NCI-H1048 (cell line): ENCODE results near the gene DLGAP1.
"Not testable (repeated sequence)": the region's sequence is repeated elsewhere in the genome, so short reads cannot be mapped to it uniquely, and the experiment has no call there.

Experiments used
- DNase-seq: peaks from one replicate; lab custom pipeline; 2025; lab: John Stamatoyannopoulos, UW

The DLGAP1 gene

GRCh38 chr18:4385876-4386275 lies 69.2 kb downstream of the DLGAP1 start:
- DNase-seq: no peak

DNA sequence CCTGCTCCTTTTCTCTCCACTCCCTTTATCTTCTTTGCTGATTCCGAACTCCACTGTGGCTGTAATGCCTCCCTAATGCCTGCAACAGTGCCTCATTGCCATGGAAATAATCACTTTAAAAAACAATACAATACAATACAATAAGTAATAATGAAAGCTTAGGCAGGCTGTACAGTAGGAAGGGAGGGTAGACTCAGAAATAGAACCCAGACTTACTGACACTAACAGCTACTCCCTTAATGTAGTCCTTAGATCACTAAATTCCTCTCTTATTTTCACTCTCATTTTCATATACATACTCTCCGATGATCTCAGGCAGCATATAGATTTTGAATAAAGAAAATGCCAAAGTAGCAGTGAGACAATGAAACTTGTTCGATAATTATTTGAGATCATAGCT lies 70.2 kb downstream of the DLGAP1 start:
- no peak for DNase-seq

- no peak for DNase-seq
These were observed 80.5 kb downstream of the DLGAP1 start for GRCh38 chr18:4374564-4374963.

GRCh38 chr18:4369705-4370104 lies 85.4 kb downstream of the DLGAP1 start:
- no peak for DNase-seq

DNA sequence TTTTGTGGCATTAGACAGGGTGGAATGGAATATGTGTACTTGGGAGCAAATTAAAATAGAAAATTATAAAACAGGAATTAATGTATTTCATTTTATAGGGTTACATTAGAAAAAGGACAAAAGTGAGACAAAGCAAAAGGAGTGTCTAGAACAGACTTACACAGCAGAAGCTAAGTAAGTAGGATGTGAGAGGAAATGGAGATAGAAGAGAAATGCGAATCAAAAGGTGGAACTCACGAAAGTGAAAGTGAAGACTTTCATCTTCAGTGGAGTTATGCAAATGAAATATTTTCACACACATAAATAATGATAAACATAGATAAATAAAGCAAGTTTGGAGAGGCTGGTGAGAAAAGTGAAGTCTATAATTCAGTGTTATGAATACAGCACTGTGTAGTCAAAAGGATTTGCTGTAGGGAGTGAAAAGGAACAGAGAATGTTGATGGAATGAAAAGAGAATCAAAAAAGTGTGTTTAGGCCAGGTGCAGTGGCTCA lies 94.8 kb downstream of the DLGAP1 start:
- DNase-seq: no peak

DNA sequence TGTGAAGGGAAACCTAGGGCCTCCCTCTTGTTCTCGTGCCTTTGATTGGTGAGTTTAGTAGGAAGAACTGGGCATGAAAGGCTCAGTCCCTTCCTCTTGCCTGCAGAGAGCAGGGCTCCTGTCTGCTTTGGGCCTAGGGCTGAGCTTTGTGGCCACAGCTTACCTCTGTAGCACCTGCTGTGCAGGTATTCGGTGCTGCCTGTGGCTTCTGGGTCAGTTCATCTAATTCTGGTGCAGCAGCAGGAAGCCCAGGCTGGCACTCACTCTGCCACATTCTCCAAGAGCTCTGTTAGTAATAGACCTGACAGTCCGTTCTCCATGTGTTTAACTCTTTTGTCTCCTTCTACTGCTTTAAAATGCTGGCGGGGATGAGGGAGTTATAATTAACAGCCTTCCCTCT lies 96.5 kb downstream of the DLGAP1 start:
- DNase-seq: no peak

DNA sequence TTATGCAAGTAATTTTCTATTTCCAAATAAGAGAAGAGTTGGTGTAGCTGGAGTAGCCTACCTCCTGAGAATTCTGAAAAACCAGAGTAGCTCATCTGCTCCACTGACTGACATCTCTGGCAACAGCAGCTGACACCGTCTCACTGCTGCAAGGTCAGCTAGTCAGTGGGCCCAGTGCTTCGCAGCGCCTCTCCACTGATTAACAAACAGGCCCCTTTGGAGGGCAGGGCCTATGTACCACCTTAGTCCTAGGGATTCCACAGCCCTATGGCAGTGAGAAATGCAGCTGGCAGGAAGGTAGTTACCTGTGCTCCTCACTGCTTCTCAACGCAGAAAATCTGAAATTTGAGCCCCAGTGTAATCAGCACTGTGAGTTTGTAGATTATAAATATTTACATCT lies 97.5 kb downstream of the DLGAP1 start:
- DNase-seq: no peak

DNA sequence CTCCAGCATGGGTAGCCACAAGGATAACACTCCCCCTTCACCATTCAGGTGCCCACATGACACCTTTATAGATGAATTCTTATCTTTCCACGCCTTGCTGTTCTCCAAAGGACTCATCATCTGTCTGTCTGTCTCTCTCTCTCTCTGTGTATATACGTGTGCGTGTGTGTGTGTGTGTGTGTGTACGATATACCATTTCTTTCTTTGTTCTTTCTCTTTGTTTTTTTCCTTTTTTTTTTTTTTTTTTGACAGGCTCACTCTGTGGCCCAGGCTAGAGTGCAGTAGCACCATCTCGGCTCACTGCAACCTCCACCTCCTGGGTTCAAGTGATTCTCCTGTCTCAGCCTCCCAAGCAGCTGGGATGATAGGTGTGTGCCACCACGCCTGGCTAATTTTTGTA lies 98.2 kb downstream of the DLGAP1 start:
- DNase-seq: no peak

- no peak for DNase-seq
These were observed 101.2 kb downstream of the DLGAP1 start for GRCh38 chr18:4353853-4354418.

DNA sequence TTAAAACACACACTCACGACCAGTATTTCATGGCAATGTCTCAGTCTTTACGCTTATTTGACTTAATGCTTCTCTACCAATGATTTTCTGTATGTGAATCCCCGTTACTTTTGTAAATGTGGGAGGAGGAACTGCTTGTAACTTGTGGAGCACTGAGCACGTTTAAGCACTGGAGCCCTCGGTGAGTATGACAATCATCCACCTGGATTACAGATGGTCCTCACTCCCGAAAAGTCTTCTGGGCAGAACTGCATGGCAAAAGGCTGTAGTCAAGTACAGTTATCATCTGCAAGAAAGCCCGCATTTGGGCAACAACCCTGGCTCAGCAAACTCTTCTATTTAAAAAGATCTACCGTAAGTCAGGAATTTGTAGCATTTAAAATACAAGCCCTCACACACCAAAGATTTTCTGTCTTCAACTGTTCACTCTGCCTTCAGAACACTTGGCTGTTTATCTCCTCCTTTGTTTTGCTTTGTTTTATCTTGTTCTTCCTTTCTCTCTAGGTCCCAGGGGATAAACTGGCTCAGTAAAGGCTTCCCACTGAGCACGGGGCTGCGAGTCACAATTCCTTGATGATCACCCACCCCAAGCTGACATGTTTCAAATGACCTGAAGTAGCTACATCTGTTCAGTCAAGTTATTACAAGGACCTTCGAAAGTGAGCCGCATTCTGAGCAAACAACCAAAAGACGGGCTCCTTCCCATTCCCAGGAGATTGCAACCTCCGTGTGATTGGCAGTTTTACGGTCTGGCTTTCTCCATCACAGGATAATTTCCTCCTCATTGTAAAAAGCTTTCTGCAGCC lies 102.2 kb downstream of the DLGAP1 start:
- no peak for DNase-seq

DNA sequence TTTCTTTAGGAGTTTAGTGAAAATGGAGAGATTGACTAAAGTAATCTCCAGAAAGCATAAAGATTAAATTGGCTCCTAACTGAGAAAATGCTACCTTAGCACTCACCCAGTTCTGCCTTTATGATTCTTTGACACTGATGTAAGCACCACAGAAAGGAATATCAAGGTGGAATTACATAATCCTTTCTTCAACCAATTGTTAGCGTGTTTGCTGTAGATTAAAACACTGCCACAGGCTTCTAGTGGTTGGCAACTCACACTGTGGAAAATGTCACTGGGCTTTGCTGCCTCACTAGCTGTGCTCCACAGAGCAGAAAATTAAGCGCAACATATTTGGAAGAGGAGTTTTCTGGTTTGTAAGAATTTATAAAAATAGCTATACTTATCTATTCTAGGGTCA lies 104.1 kb downstream of the DLGAP1 start:
- no peak for DNase-seq

DNA sequence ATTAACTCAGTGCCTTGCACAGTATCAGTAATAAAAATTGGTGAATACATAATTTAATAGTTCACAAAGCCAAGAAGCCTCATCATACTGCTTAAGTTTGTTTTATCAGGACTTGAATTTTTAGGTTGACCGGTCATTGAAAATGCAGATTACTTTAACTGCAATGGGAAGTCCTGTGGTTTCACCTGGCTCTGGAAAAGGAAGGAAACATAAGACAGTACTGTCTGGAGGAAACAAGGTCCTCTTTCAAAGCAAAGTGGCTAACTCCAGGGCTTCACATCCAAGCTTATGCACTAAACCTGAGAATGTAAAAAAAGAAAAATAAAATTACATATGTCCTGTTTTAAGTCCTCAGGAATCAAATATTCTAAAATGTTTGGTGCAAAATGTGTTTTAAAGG lies 119.7 kb downstream of the DLGAP1 start:
- DNase-seq: no peak

GRCh38 chr18:4333043-4333442 lies 122.1 kb downstream of the DLGAP1 start:
- DNase-seq: no peak

DNA sequence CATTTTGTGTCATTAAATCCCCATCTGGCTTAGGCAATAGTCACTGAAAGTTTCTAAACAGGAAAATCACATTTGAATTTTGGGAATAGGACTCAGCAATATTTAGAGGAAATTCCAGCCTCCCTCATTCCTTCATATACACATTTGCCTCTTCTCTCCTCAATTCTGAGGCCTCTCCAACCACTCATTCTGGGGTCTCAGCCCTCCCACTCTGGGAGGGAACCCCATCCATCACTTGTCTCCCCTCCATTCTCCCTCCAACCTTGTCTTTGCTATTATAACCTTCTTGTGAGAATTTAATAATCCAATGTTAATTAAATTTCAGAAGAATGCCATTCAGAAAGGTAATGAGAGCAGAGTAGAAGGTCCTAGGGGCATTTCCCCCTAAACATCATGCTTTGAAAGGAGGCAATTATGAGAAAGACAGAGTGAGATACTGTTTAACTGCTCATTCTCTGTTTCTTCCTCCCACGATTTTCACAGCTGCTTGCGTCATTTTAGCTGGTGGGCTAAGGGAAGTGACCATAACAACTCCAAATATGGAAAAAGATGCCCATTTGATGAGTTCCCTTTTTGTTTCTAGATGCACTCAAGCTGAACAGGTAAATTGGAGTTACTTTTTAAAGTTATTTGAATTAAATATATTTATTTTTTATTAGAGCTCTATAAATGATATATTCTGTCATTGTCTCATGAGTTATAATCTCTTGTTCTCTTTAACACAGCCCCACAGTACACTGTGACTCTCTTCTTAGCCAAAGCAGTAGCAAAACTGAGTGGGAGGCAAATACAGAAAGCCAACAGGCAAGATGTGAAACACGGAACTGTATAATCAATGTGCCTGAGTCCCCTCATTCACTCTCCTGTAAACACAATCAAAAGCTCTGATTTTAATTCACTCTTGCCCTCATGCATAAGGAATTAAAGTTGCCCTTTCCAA lies 135.1 kb downstream of the DLGAP1 start:
- DNase-seq: no peak

GRCh38 chr18:4318311-4318710 lies 136.8 kb downstream of the DLGAP1 start:
- DNase-seq: no peak

- not testable (repeated sequence) for DNase-seq
These were observed 143.2 kb downstream of the DLGAP1 start for GRCh38 chr18:4311945-4312344.

DNA sequence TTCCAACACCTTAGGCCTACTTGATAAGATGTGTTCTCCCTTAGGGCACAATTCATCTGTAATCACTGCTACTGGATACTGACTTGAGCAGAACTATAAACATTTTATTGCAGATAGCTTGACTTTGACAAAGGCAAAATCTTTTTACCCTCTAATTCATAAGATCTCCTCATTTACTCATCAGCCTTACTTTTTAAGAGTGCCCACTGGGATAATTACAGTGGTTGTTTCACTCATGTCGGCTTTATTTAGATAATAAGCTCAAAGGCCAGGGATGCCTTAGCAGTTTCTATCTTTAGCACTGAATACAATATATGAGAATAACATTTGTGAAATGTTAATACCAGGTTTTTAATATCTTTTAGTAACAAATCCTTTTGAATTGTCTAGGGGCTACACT lies 144.0 kb downstream of the DLGAP1 start:
- no peak for DNase-seq

DNA sequence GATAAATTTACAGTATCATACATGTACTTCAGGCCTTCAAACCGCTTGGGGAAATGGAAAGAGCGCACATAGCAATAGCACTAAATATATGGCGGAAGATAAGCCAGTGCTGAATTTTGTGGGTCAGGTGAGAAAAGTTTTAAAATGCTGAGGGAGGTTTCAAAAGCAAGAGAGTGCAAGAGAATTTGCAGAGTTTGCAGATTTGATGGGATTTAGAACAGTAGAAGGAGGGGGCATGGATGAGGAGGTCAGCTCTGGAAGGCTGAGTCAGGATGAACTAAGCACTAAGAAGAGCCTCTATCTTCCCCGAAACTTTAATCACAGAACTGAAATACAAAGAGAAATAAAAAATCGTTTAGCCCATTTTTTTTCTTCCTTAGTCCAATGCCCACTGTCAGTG lies 145.9 kb downstream of the DLGAP1 start:
- DNase-seq: no peak

- no peak for DNase-seq
These were observed 146.5 kb downstream of the DLGAP1 start for GRCh38 chr18:4308576-4308975.

GRCh38 chr18:4299395-4299794 lies 155.7 kb downstream of the DLGAP1 start:
- DNase-seq: no peak

DNA sequence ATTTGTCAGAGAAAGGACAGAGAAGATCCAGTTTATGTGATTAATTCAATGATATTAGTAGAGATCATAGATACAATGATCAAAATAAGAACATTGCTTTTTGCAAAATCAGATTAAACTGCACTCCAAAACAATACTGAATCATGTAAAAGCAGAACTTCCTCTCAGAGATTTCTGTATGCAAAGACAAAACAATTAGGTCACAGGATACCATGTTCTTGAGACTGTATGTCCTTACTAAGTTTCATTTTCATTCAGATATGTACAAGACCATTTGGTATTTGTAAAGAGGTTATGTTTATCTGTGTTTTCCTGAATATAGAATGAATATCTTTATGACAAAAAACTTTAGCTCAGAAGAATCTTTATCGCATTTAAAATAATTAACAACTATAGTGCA lies 161.8 kb downstream of the DLGAP1 start:
- no peak for DNase-seq

GRCh38 chr18:4292696-4293095 lies 162.4 kb downstream of the DLGAP1 start:
- DNase-seq: no peak

GRCh38 chr18:4287340-4287739 lies 167.8 kb downstream of the DLGAP1 start:
- DNase-seq: not testable (repeated sequence)
